ENCODE results near the gene CLASP1. TPM values are rescaled to one million over a fixed set of nuclear protein-coding genes. Genes with fewer than 3 reads are reported as not detected.
"Not testable (repeated sequence)": the region's sequence is repeated elsewhere in the genome, so short reads cannot be mapped to it uniquely, and the experiment has no call there.

CLASP1 gene
- total RNA-seq, 4 donors from 2014 or later: 28.9 to 58.0 (median 41.9) TPM

DNA sequence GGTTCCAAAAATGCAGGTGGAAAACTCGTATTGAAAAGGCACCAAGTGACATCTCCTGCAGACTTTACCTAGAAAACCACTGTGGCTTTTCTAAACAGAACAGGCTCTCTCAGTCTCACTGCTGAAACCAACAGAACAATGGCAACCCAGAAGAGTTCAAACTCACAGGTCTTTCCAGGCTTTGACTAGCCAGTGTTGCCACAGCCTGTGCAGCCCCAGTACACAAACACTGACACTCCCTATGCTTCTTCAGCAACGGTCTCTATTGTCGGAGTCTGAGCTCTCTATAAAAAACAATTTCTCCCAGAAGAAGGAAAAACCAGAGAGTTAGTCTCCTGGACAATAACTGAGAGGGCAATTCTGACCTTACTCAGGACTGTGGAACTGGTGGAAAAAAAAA lies 206.4 kb downstream of the CLASP1 start:
- TF ChIP-seq, protein P1, sequence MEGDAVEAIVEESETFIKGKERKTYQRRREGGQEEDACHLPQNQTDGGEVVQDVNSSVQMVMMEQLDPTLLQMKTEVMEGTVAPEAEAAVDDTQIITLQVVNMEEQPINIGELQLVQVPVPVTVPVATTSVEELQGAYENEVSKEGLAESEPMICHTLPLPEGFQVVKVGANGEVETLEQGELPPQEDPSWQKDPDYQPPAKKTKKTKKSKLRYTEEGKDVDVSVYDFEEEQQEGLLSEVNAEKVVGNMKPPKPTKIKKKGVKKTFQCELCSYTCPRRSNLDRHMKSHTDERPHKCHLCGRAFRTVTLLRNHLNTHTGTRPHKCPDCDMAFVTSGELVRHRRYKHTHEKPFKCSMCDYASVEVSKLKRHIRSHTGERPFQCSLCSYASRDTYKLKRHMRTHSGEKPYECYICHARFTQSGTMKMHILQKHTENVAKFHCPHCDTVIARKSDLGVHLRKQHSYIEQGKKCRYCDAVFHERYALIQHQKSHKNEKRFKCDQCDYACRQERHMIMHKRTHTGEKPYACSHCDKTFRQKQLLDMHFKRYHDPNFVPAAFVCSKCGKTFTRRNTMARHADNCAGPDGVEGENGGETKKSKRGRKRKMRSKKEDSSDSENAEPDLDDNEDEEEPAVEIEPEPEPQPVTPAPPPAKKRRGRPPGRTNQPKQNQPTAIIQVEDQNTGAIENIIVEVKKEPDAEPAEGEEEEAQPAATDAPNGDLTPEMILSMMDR (IDR thresholded peaks at IDR 0.05): no peak
- intact Hi-C loops (cut with DNase I): no loop called here
- Histone ChIP-seq H3K27me3 (no peaks in the 10 kb centered on the region), H3K36me3 (peaks cover 9 to 85% (median 19%) of the 10 kb centered on the region in 3 donors), H3K9me3 (no peaks in the 10 kb centered on the region), H3K27ac (no peak overlapping the region), H3K4me3 (no peak overlapping the region), H3K4me1 (no peaks in the 10 kb centered on the region)
- DNase-seq: no peak
- WGBS, 2 donors: 86 to 100% methylated on average over 3 of the region's 3 CpGs

DNA sequence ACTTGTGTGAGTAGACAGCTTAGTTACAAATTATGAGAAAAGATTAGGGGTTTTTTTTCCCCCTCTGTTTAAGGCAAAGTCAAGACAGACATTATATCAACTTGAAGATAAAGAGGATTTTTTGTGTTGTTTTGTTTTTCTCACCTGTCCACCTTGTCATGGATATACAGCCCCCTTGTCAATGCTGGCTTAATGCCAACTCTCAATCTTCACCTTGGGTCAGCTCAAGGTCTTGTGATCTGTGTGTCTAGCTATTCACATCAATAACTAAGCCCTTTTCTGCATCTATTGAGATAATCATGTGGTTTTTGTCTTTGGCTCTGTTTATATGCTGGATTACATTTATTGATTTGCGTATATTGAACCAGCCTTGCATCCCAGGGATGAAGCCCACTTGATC lies 211.0 kb downstream of the CLASP1 start:
- DNase-seq; intact Hi-C loops (cut with DNase I); H3K27me3 ChIP-seq; H3K9me3 ChIP-seq; H3K27ac ChIP-seq; H3K4me3 ChIP-seq; H3K4me1 ChIP-seq: not testable (repeated sequence)
- H3K36me3 ChIP-seq: peaks cover 0 to 56% (median 5%) of the 10 kb centered on the region in 3 donors
- WGBS, 2 donors: 90% methylated on average over 1 of the region's 1 CpG

DNA sequence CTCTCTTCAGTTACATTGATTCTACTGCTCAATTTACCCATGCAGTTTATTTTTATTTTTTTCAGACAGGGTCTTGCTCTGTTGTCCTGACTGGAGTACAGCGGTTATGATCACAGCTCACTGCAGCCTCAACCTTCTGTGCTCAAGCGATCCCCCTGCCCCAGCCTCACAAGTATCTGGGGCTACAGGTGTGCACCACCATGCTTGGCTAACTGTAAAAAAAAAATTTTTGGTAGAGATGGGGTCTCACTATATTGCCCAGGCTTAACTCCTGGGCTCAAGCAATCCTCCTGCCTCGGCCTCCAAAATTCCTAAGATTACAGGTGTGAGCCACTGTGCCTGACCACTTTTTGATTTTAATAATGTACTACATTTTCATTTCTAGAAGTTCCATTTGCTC lies 212.3 kb downstream of the CLASP1 start:
- DNase-seq: no peak
- H3K4me1 ChIP-seq: no peaks in the 10 kb centered on the region
- intact Hi-C loops (cut with DNase I): no loop called here
- peaks cover 0 to 44% (median 0%) of the 10 kb centered on the region in 3 donors for H3K36me3 ChIP-seq
- H3K27ac ChIP-seq: no peak overlapping the region
- no peak overlapping the region for H3K4me3 ChIP-seq
- no peak for TF ChIP-seq POLR2A (IDR thresholded peaks at IDR 0.05)
- TF ChIP-seq, protein P1 (IDR thresholded peaks at IDR 0.05): no peak
- H3K9me3 ChIP-seq: no peaks in the 10 kb centered on the region
- WGBS, 2 donors: 89 to 99% methylated on average over 3 of the region's 3 CpGs
- no peaks in the 10 kb centered on the region for H3K27me3 ChIP-seq

DNA sequence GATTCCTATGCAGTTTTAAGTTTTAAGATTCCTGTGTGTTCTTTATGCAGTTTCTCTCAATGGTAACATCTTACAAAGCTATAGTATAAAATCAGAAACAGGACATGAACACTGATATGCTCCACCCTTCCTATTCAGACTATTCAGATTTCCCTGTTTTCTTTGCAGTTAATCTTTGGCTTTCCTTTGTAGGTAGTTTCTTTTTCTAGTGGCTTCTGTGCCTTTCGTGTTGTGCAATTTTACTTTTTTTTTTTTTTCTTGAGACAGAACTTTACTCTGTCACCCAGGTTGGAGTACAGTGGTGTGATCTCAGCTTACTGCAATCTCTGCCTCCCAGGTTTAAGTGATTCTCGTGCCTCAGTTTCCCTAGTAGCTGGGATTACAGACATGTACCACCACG lies 213.5 kb downstream of the CLASP1 start:
- H3K9me3 ChIP-seq: no peaks in the 10 kb centered on the region
- no peak for DNase-seq
- H3K27ac ChIP-seq: no peak overlapping the region
- WGBS, 2 donors: 86 to 91% methylated on average over 3 of the region's 3 CpGs
- peaks cover 0 to 33% (median 0%) of the 10 kb centered on the region in 3 donors for H3K36me3 ChIP-seq
- H3K4me3 ChIP-seq: no peak overlapping the region
- no peaks in the 10 kb centered on the region for H3K27me3 ChIP-seq
- intact Hi-C loops (cut with DNase I): no loop called here
- no peak for TF ChIP-seq POLR2A (IDR thresholded peaks at IDR 0.05)
- TF ChIP-seq, protein P1 (IDR thresholded peaks at IDR 0.05): no peak
- H3K4me1 ChIP-seq: no peaks in the 10 kb centered on the region

DNA sequence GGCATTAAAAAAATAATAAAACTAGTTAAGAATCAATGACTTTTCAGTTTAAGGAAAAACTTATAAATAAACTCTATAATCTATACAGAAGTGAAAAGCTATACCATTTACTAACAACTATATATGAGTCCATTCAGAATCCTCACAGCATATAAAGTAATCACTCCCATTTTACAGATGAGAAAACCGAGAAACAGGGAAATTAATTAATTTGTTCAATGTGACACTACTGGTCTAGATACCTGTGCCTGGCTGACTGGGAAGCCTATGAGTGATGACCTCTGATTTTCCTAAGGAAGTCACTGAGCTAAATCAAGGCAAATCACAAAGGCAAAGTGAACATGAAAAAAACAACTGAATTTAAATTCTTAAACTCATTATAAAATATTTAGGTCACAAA lies 218.0 kb downstream of the CLASP1 start:
- TF ChIP-seq, protein P1 (IDR thresholded peaks at IDR 0.05): no peak
- TF ChIP-seq POLR2A (IDR thresholded peaks at IDR 0.05): no peak
- intact Hi-C loops (cut with DNase I): no loop called here
- Histone ChIP-seq H3K4me3 (no peak overlapping the region), H3K9me3 (no peaks in the 10 kb centered on the region), H3K4me1 (no peaks in the 10 kb centered on the region), H3K36me3 (peaks cover 0 to 51% (median 13%) of the 10 kb centered on the region in 3 donors), H3K27ac (no peak overlapping the region), H3K27me3 (no peaks in the 10 kb centered on the region)
- DNase-seq: no peak
- 81 to 87% methylated on average over 1 of the region's 1 CpG for WGBS, 2 donors

DNA sequence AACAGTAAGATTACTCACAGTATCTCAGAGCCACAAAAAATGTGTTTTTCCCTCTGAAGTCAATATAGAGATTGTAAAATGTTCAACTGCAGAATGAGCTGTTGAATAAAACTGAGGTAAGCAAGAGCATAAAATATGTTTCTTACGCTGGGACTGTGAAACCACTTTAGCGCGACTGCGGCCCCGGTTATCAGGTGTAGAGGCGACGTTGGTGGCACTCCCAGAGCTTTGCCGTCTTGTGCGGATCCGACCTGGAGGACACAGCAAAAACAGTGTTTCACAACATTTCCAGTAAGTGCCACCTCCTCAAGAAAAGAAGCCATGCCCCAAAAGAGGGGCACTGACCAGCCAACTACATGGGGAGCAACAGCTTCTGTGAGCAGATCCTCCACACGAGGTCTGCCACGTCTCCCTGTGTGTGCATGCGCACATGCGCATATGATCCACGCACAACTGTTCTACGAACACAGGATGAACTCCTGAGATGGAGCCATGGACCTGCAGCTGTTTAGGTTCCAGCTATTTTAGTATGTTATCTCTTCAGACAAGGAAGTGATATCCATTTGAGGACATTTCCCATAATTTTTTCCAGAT lies 219.2 kb downstream of the CLASP1 start:
- H3K4me3 ChIP-seq: no peak overlapping the region
- no peak for DNase-seq
- peaks cover 0 to 63% (median 13%) of the 10 kb centered on the region in 3 donors for H3K36me3 ChIP-seq
- WGBS, 2 donors: 87 to 94% methylated on average over 16 of the region's 16 CpGs
- intact Hi-C loops (cut with DNase I): no loop called here
- no peak overlapping the region for H3K27ac ChIP-seq
- no peaks in the 10 kb centered on the region for H3K27me3 ChIP-seq
- TF ChIP-seq, protein P1 (IDR thresholded peaks at IDR 0.05): no peak
- no peaks in the 10 kb centered on the region for H3K9me3 ChIP-seq
- H3K4me1 ChIP-seq: no peaks in the 10 kb centered on the region
